ENCODE measurements around the gene CRB2. TPM values are rescaled to one million over a fixed set of nuclear protein-coding genes. Genes with fewer than 3 reads are reported as not detected.

The CRB2 gene
- total RNA-seq, 4 donors from 2014 or later, result 0.11 TPM; not detected in 3

- WGBS, 2 donors, result 93 to 97% methylated on average over 23 to 27 of the region's 27 CpGs
- intact Hi-C loops (cut with DNase I), result no loop called here
- TF ChIP-seq POLR2A (IDR thresholded peaks at IDR 0.05) (no peak), CTCF (IDR thresholded peaks at IDR 0.05) (no peak)
Observed at GRCh38 chr9:123382653-123383511, 26.9 kb downstream of the CRB2 start.

GRCh38 chr9:123383512-123384170, 27.6 kb downstream of the CRB2 start:
- DNase-seq, result no peak
- Histone ChIP-seq H3K36me3 (no peaks in the 10 kb centered on the region), H3K9me3 (no peaks in the 10 kb centered on the region), H3K27me3 (no peaks in the 10 kb centered on the region), H3K4me1 (no peaks in the 10 kb centered on the region), H3K4me3 (replicated peaks in 1 of 3) (no peak overlapping the region), H3K27ac (no peak overlapping the region)
- no peak for TF ChIP-seq POLR2A (IDR thresholded peaks at IDR 0.05)
- no peak for TF ChIP-seq CTCF (IDR thresholded peaks at IDR 0.05)
- 78 to 86% methylated on average over 12 to 25 of the region's 27 CpGs for WGBS, 2 donors
- intact Hi-C loops (cut with DNase I), result no loop called here

More at GRCh38 chr9:123382653-123383511, 26.9 kb downstream of the CRB2 start:
- no peaks in the 10 kb centered on the region for H3K4me1 ChIP-seq
- no peak overlapping the region for H3K27ac ChIP-seq
- no peaks in the 10 kb centered on the region for H3K36me3 ChIP-seq
- H3K27me3 ChIP-seq, result no peaks in the 10 kb centered on the region
- no peak for DNase-seq
- no peaks in the 10 kb centered on the region for H3K9me3 ChIP-seq
- H3K4me3 ChIP-seq (replicated peaks in 1 of 3), result no peak overlapping the region

- intact Hi-C loops (cut with DNase I), result loop anchor here (5.0 kb wide), 1 partner anchor 35 kb away; no protein-coding TSS in a partner anchor
- TF ChIP-seq POLR2A (IDR thresholded peaks at IDR 0.05), result no peak
- no peak for TF ChIP-seq CTCF (IDR thresholded peaks at IDR 0.05)
- DNase-seq, result no peak
- WGBS, 2 donors, result 84 to 87% methylated on average over 14 of the region's 14 CpGs
- Histone ChIP-seq H3K4me1 (peaks cover 6 to 14% of the 10 kb centered on the region in 2 donors), H3K36me3 (no peaks in the 10 kb centered on the region), H3K27ac (no peak overlapping the region), H3K27me3 (no peaks in the 10 kb centered on the region), H3K9me3 (no peaks in the 10 kb centered on the region), H3K4me3 (replicated peaks in 1 of 3) (no peak overlapping the region)
Observed at GRCh38 chr9:123387686-123388085, 31.7 kb downstream of the CRB2 start.

- H3K9me3 ChIP-seq, result no peaks in the 10 kb centered on the region
- peaks cover 9 to 22% of the 10 kb centered on the region in 2 donors for H3K4me1 ChIP-seq
- H3K4me3 ChIP-seq (replicated peaks in 1 of 3), result no peak overlapping the region
- H3K27ac ChIP-seq, result no peak overlapping the region
- TF ChIP-seq POLR2A (IDR thresholded peaks at IDR 0.05), result no peak
- no peak for TF ChIP-seq CTCF (IDR thresholded peaks at IDR 0.05)
- 84 to 89% methylated on average over 8 to 10 of the region's 10 CpGs for WGBS, 2 donors
- intact Hi-C loops (cut with DNase I), result loop anchor here (5.0 kb wide), 1 partner anchor 37 kb away; no protein-coding TSS in a partner anchor
- no peaks in the 10 kb centered on the region for H3K36me3 ChIP-seq
- no peaks in the 10 kb centered on the region for H3K27me3 ChIP-seq
- DNase-seq, result no peak
Observed at GRCh38 chr9:123389070-123389469, 33.1 kb downstream of the CRB2 start.

- Histone ChIP-seq H3K36me3 (no peaks in the 10 kb centered on the region), H3K9me3 (no peaks in the 10 kb centered on the region), H3K27me3 (no peaks in the 10 kb centered on the region), H3K4me1 (peaks cover 15 to 29% of the 10 kb centered on the region in 2 donors), H3K4me3 (replicated peaks in 1 of 3) (no peak overlapping the region), H3K27ac (no peak overlapping the region)
- TF ChIP-seq CTCF (IDR thresholded peaks at IDR 0.05) (no peak), POLR2A (IDR thresholded peaks at IDR 0.05) (no peak)
- no peak for DNase-seq
- intact Hi-C loops (cut with DNase I), result loop anchor here (5.0 kb wide), 1 partner anchor 37 kb away; no protein-coding TSS in a partner anchor
- WGBS, 2 donors, result 80 to 81% methylated on average over 11 of the region's 12 CpGs
Observed at GRCh38 chr9:123389698-123390097, 33.7 kb downstream of the CRB2 start.
